H9 (cell line): ENCODE measurements around the gene MOV10. TPM values are rescaled to one million over a fixed set of nuclear protein-coding genes. Genes with fewer than 3 reads are reported as not detected.

Experiments used
- DNase-seq: peaks from one replicate; pipeline ENCODE4 v3.0.0-alpha.2; 2017
- H2AFZ ChIP-seq: one replicate; pipeline ENCODE4 v1.6.1; 2013; ENCODE audit warnings: mild to moderate bottlenecking, low read length, control low read depth, moderate library complexity
- H2AK5ac ChIP-seq: 2 replicates; pipeline ENCODE4 v1.6.1; 2013; ENCODE audit warnings: low read length, control low read depth, mixed read lengths; ENCODE audit not compliant: insufficient read length
- H2BK120ac ChIP-seq: one replicate; pipeline ENCODE4 v1.6.1; 2013; ENCODE audit warnings: low read depth, mild to moderate bottlenecking, low read length, control low read depth, inconsistent platforms; ENCODE audit not compliant: poor library complexity, severe bottlenecking
- H2BK12ac ChIP-seq: 2 replicates; pipeline ENCODE4 v1.6.1; 2013; ENCODE audit warnings: low read length, control low read depth, mixed read lengths, low read depth; ENCODE audit not compliant: insufficient read length
- H2BK15ac ChIP-seq: 2 replicates; pipeline ENCODE4 v1.6.1; 2013; ENCODE audit warnings: low read depth, low read length, control low read depth
- H2BK20ac ChIP-seq: one replicate; pipeline ENCODE4 v1.6.1; 2013; ENCODE audit warnings: low read depth, mild to moderate bottlenecking, low read length, control low read depth, inconsistent platforms; ENCODE audit not compliant: poor library complexity, severe bottlenecking
- H2BK5ac ChIP-seq: 2 replicates; pipeline ENCODE4 v1.6.1; 2013; ENCODE audit warnings: low read length, control low read depth, mixed read lengths; ENCODE audit not compliant: insufficient read length
- H3K14ac ChIP-seq: 2 replicates; pipeline ENCODE4 v1.6.1; 2013; ENCODE audit warnings: low read length, control low read depth; ENCODE audit not compliant: insufficient read depth
- H3K18ac ChIP-seq: 2 replicates; pipeline ENCODE4 v1.6.1; 2013; ENCODE audit warnings: low read depth, mild to moderate bottlenecking, mixed read lengths, low read length, control low read depth; ENCODE audit not compliant: insufficient read length
- H3K23ac ChIP-seq: 2 replicates; pipeline ENCODE4 v1.6.1; 2013; ENCODE audit warnings: low read length, control low read depth, mixed read lengths, low read depth; ENCODE audit not compliant: insufficient read length
- H3K23me2 ChIP-seq: 2 replicates; pipeline ENCODE4 v1.6.1; 2013; ENCODE audit warnings: low read depth, mild to moderate bottlenecking, mixed read lengths, low read length, control low read depth; ENCODE audit not compliant: insufficient read length, poor library complexity, severe bottlenecking
- H3K27ac ChIP-seq: 2 replicates; pipeline ENCODE4 v1.5.1; 2013; ENCODE audit warnings: low read length, control low read depth, mixed read lengths, low read depth; ENCODE audit not compliant: insufficient read length
- H3K27me3 ChIP-seq: 2 replicates; pipeline ENCODE4 v1.6.1; 2013; ENCODE audit warnings: low read length, control low read depth, inconsistent platforms; ENCODE audit not compliant: insufficient read depth
- H3K4ac ChIP-seq: 2 replicates; pipeline ENCODE4 v1.6.1; 2013; ENCODE audit warnings: low read depth, mild to moderate bottlenecking, control low read depth, inconsistent platforms, low read length, moderate library complexity
- H3K4me1 ChIP-seq: 2 replicates; pipeline ENCODE4 v1.6.1; 2013; ENCODE audit warnings: low read length, control low read depth, inconsistent platforms; ENCODE audit not compliant: insufficient read depth
- H3K4me2 ChIP-seq: 2 replicates; pipeline ENCODE4 v1.6.1; 2013; ENCODE audit warnings: low read length, control low read depth, mixed read lengths; ENCODE audit not compliant: insufficient read length, insufficient read depth
- H3K56ac ChIP-seq: 2 replicates; pipeline ENCODE4 v1.6.1; 2013; ENCODE audit warnings: low read depth, mild to moderate bottlenecking, mixed read lengths, low read length, control low read depth; ENCODE audit not compliant: insufficient read length
- H3K79me1 ChIP-seq: 2 replicates; pipeline ENCODE4 v1.6.1; 2013; ENCODE audit warnings: low read depth, mild to moderate bottlenecking, moderate library complexity, low read length, control low read depth, inconsistent platforms; ENCODE audit not compliant: insufficient read depth, poor library complexity, severe bottlenecking
- H3K79me2 ChIP-seq: 2 replicates; pipeline ENCODE4 v1.6.1; 2013; ENCODE audit warnings: low read length, control low read depth, inconsistent platforms; ENCODE audit not compliant: insufficient read depth
- H3K9ac ChIP-seq: 2 replicates; pipeline ENCODE4 v1.6.1; 2013; ENCODE audit warnings: low read length, control low read depth, mixed read lengths; ENCODE audit not compliant: insufficient read length; ENCODE audit errors: extremely low read depth
- H3K9me3 ChIP-seq: one replicate; pipeline ENCODE4 v1.6.1; 2013; ENCODE audit warnings: low read depth, low read length, inconsistent platforms; ENCODE audit not compliant: control insufficient read depth
- H3T11ph ChIP-seq: one replicate; pipeline ENCODE4 v1.6.1; 2013; ENCODE audit warnings: mild to moderate bottlenecking, low read length, control low read depth, inconsistent platforms
- H4K20me1 ChIP-seq: one replicate; pipeline ENCODE4 v1.6.1; 2013; ENCODE audit not compliant: control insufficient read depth, insufficient read length, insufficient read depth
- H4K5ac ChIP-seq: 2 replicates; pipeline ENCODE4 v1.6.1; 2013; ENCODE audit warnings: low read depth, mild to moderate bottlenecking, mixed read lengths, low read length, control low read depth; ENCODE audit not compliant: insufficient read length
- H4K8ac ChIP-seq: replicated peaks from 2 replicates; pipeline ENCODE4 v1.6.1; 2013; ENCODE audit warnings: low read length, control low read depth, mixed read lengths, low read depth; ENCODE audit not compliant: insufficient read length
- H4K91ac ChIP-seq: 2 replicates; pipeline ENCODE4 v1.6.1; 2013; ENCODE audit warnings: low read depth, mild to moderate bottlenecking, moderate library complexity, mixed read lengths, low read length, control low read depth; ENCODE audit not compliant: insufficient read length
- H3K27ac Mint-ChIP-seq, 3 experiments: 2 replicates in 2 of 3; 3 replicates in 1 of 3; pipeline ENCODE4 v1.8.0; 2020 to 2021; ENCODE audit warnings: mixed read lengths in 3 of 3, mild to moderate bottlenecking in 1 of 3, moderate library complexity in 1 of 3
- H3K27me3 Mint-ChIP-seq: 2 replicates; pipeline ENCODE4 v1.8.0; 2021; ENCODE audit warnings: low read depth, mild to moderate bottlenecking, moderate library complexity, mixed read lengths
- H3K36me3 Mint-ChIP-seq, 3 experiments: 2 replicates in 2 of 3; 3 replicates in 1 of 3; pipeline ENCODE4 v1.8.0; 2020 to 2021; ENCODE audit warnings: low read depth in 3 of 3, mixed read lengths in 3 of 3; ENCODE audit not compliant: insufficient read depth in 1 of 3
- H3K4me1 Mint-ChIP-seq, 2 experiments: 2 replicates each; pipeline ENCODE4 v1.8.0; 2020; ENCODE audit warnings: mixed read lengths in 2 of 2
- H3K4me3 Mint-ChIP-seq, 2 experiments: 2 replicates in 1 of 2; 3 replicates in 1 of 2; pipeline ENCODE4 v1.8.0; 2020 to 2021; ENCODE audit warnings: mild to moderate bottlenecking in 2 of 2, mixed read lengths in 2 of 2, moderate library complexity in 1 of 2
- H3K9me3 Mint-ChIP-seq, 2 experiments: 2 replicates in 1 of 2; 3 replicates in 1 of 2; pipeline ENCODE4 v1.8.0; 2020; ENCODE audit warnings: mild to moderate bottlenecking in 2 of 2, mixed read lengths in 2 of 2, moderate library complexity in 1 of 2
- whole genome bisulfite sequencing: extraction: QIAGEN DNeasy Blood & Tissue Kit; methylation state at CpG from one replicate; pipeline ENCODE4 v1.1.7; 2013; ENCODE audit warnings: missing lambda C conversion rate, low lambda C conversion rate, mixed read lengths; ENCODE audit not compliant: insufficient read length; ENCODE audit errors: extremely low coverage; 5-methylcytosine and 5-hydroxymethylcytosine counted together
- total RNA-seq: library from RNA; stranded (reverse); gene quantifications from 2 replicates; pipeline ENCODE4 v1.2.1, GENCODE V29; 2021
- TF ChIP-seq, protein P1 (sequence below): fragments of 200-600 bp; sonication (generic); conservative IDR thresholded peaks from 3 replicates; pipeline ENCODE4 v1.8.0; 2021; ENCODE audit warnings: antibody characterized with exemption, mild to moderate bottlenecking

MOV10 gene
- total RNA-seq, 1 experiment from 2014 or later, result 77.8 TPM

DNA sequence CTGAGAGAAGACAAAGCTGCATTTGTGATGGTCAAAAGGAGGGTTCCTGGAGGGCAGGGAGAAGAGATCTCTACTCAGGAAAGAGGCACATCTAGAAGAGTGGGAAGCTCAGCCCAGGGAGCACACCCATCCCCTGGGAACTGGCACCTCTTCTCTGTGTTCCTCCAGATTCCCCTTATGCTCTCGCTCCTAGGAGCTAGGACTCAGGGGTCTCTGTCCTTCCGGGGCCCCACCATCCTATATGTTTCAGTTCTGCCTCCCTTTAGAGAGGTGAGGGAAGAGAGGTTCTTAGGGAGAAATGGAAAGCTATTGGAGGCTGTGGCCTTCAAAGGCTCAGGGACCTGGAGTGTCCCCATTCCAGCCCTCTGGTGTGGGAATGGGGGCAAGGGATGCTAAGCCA lies 45.2 kb downstream of the MOV10 start:
- H3K9ac ChIP-seq, result no peak overlapping the region
- no peak overlapping the region for H4K5ac ChIP-seq
- no peak overlapping the region for H2AK5ac ChIP-seq
- peaks cover 4% of the 10 kb centered on the region; the same call in 1 of the 2 replicates for H3K4me1 ChIP-seq
- H4K20me1 ChIP-seq, result no peaks in the 10 kb centered on the region
- H2AFZ ChIP-seq, result no peak overlapping the region
- H4K91ac ChIP-seq, result no peak overlapping the region
- no peak overlapping the region for H3K27ac Mint-ChIP-seq
- no peak for DNase-seq
- H3K56ac ChIP-seq, result no peak overlapping the region
- no peaks in the 10 kb centered on the region; a peak in 1 of 7 replicates for H3K36me3 Mint-ChIP-seq
- H3K27me3 ChIP-seq, result no peaks in the 10 kb centered on the region; the same call in 1 of the 2 replicates
- no peak overlapping the region for H3K23ac ChIP-seq
- H3K27ac ChIP-seq, result no peak overlapping the region
- no peak overlapping the region for H2BK12ac ChIP-seq
- H3K9me3 ChIP-seq, result no peaks in the 10 kb centered on the region
- H3K14ac ChIP-seq, result no peak overlapping the region
- no peak overlapping the region for H3K4me3 Mint-ChIP-seq
- H3K27me3 Mint-ChIP-seq, result peaks cover 61% of the 10 kb centered on the region
- H3K4me1 Mint-ChIP-seq, result peaks cover 34 to 35% of the 10 kb centered on the region in 2 experiments
- no peak overlapping the region for H4K8ac ChIP-seq
- H3K79me2 ChIP-seq, result no peaks in the 10 kb centered on the region
- peaks cover 0 to 3% of the 10 kb centered on the region in 2 experiments; a peak in 2 of 5 replicates for H3K9me3 Mint-ChIP-seq
- no peak overlapping the region for H3K18ac ChIP-seq
- no peak overlapping the region for H3K4ac ChIP-seq
- H3T11ph ChIP-seq, result no peak overlapping the region
- TF ChIP-seq, protein P1, sequence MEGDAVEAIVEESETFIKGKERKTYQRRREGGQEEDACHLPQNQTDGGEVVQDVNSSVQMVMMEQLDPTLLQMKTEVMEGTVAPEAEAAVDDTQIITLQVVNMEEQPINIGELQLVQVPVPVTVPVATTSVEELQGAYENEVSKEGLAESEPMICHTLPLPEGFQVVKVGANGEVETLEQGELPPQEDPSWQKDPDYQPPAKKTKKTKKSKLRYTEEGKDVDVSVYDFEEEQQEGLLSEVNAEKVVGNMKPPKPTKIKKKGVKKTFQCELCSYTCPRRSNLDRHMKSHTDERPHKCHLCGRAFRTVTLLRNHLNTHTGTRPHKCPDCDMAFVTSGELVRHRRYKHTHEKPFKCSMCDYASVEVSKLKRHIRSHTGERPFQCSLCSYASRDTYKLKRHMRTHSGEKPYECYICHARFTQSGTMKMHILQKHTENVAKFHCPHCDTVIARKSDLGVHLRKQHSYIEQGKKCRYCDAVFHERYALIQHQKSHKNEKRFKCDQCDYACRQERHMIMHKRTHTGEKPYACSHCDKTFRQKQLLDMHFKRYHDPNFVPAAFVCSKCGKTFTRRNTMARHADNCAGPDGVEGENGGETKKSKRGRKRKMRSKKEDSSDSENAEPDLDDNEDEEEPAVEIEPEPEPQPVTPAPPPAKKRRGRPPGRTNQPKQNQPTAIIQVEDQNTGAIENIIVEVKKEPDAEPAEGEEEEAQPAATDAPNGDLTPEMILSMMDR, result no peak
- no CpG with 5 or more reads among the region's 2 CpGs for WGBS
- H2BK5ac ChIP-seq, result no peak overlapping the region
- no peak overlapping the region for H2BK20ac ChIP-seq
- H2BK15ac ChIP-seq, result no peak overlapping the region
- H3K79me1 ChIP-seq, result no peaks in the 10 kb centered on the region
- H2BK120ac ChIP-seq, result no peak overlapping the region
- no peak overlapping the region for H3K4me2 ChIP-seq
- H3K23me2 ChIP-seq, result peaks cover 9% of the 10 kb centered on the region
